IPS-11a (cell line): ENCODE results near the gene SRR.
A peak's percentile ranks its signal among the peaks of the same experiment; 100 is the strongest.
"Not testable (repeated sequence)": the region's sequence is repeated elsewhere in the genome, so short reads cannot be mapped to it uniquely, and the experiment has no call there.

Experiments
- H3K4me3 ChIP-seq: one replicate; pipeline ENCODE4 v1.5.1; 2013; ENCODE audit warnings: low read depth, low read length, control low read depth

SRR gene

GRCh38 chr17:2303204-2304188, at the start of gene SRR, which contains the start of gene SMG6:
TSS of gene SRR (plus strand) at chr17:2303950. CDS start at chr17:2315561, 11,611 bp downstream.
TSS of gene SMG6 (minus strand) at chr17:2303785. CDS start at chr17:2303720, 65 bp downstream.
- H3K4me3 ChIP-seq = peak within 1 kb of the TSS; percentile 88

- not testable (repeated sequence) for H3K4me3 ChIP-seq
These were observed 44.9 kb upstream of the SRR start for GRCh38 chr17:2258830-2259229.

GRCh38 chr17:2259769-2260536, 43.8 kb upstream of the SRR start:
- H3K4me3 ChIP-seq = no peak overlapping the region

GRCh38 chr17:2262135-2262587, 41.6 kb upstream of the SRR start:
- no peak overlapping the region for H3K4me3 ChIP-seq

GRCh38 chr17:2263183-2264066, 40.3 kb upstream of the SRR start:
- no peak overlapping the region for H3K4me3 ChIP-seq

GRCh38 chr17:2264067-2264860, 39.5 kb upstream of the SRR start:
- no peak overlapping the region for H3K4me3 ChIP-seq

- not testable (repeated sequence) for H3K4me3 ChIP-seq
These were observed 38.6 kb upstream of the SRR start for GRCh38 chr17:2265166-2265565.

GRCh38 chr17:2266045-2266864, 37.5 kb upstream of the SRR start:
- H3K4me3 ChIP-seq = no peak overlapping the region

GRCh38 chr17:2266865-2267228, 36.9 kb upstream of the SRR start:
- H3K4me3 ChIP-seq = no peak overlapping the region

GRCh38 chr17:2267354-2267753, 36.4 kb upstream of the SRR start:
- H3K4me3 ChIP-seq = no peak overlapping the region

GRCh38 chr17:2271985-2272702, 31.6 kb upstream of the SRR start:
- H3K4me3 ChIP-seq = no peak overlapping the region

- no peak overlapping the region for H3K4me3 ChIP-seq
These were observed 29.3 kb upstream of the SRR start for GRCh38 chr17:2274414-2274813.

- H3K4me3 ChIP-seq = no peak overlapping the region
These were observed 28.0 kb upstream of the SRR start for GRCh38 chr17:2275722-2276121.

GRCh38 chr17:2277429-2278170, 26.1 kb upstream of the SRR start:
- no peak overlapping the region for H3K4me3 ChIP-seq

- H3K4me3 ChIP-seq = no peak overlapping the region
These were observed 24.0 kb upstream of the SRR start for GRCh38 chr17:2279707-2280106.

- H3K4me3 ChIP-seq = no peak overlapping the region
These were observed 21.4 kb upstream of the SRR start for GRCh38 chr17:2282297-2282873.

- H3K4me3 ChIP-seq = no peak overlapping the region
These were observed 20.4 kb upstream of the SRR start for GRCh38 chr17:2283302-2283701.
